NB4 (cell line): Measurements from ENCODE around the gene ST6GALNAC2.

Experiments
- CTCF ChIP-seq: IDR thresholded peaks from one replicate; pipeline ENCODE4 v1.5.1; 2012; ENCODE audit warnings: low read depth, low read length
- POLR2A ChIP-seq: IDR thresholded peaks from 2 replicates; pipeline ENCODE4 v1.6.1; 2011; ENCODE audit warnings: mild to moderate bottlenecking; ENCODE audit not compliant: insufficient read length; ENCODE audit errors: extremely low read depth

DNA sequence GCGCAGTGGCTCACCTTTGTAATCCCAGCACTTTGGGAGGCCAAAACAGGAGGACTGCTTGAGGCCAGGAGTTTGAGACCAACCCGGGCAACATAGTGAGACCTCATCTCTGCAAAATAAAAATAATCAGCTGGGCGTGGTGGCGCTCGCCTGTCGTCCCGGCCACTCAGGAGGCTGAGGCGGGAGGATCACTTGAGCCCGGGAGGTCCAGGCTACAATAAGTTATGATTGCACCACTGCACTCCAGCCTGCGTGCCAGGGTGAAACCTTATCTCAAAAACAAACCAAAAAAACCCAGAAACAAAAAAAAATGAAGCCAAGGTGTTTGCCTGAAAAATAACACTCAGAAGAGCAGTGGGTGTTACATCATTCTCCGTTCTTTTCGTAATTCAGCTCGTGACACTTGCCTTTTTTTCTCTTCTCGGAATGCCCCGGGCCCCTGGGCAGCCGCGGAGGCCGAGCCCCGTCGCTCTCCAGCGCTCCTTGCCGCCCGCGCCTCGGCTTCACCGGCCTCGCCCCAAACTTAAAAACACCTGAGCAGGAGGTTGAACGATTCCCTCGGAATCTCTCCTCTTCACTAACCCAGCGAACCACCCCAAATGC lies 28.8 kb downstream of the ST6GALNAC2 start:
- TF ChIP-seq POLR2A (no peak), CTCF (no peak)
